GM19438 (cell line): ENCODE data around the gene PCIF1.
"Not testable (repeated sequence)": the region's sequence is repeated elsewhere in the genome, so short reads cannot be mapped to it uniquely, and the experiment has no call there.

Source experiments
- ATAC-seq: cut with Tn5 transposase; IDR thresholded peaks from one replicate; pipeline ENCODE4 v1.9.1; 2021; ENCODE audit warnings: low read depth; ENCODE audit not compliant: unreplicated experiment

The PCIF1 gene

DNA sequence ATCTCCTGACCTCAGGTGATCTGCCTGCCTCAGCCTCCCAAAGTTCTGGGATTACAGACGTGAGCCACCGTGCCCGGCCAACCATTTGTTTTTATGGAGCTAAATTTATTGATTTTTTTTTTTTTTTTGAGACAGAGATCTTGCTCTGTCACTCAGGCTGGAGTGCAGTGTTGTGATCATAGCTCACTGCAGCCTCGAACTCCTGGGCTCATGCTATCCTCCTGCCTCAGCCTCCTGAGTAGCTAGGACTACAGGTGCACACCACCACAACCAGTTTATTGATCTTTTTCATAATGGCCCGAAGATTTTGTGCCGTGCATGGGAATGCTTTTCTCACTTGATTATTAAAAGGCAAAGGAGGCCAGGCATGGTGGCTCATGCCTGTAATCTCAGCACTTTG is 54.3 kb downstream of the PCIF1 start:
- not testable (repeated sequence) for ATAC-seq

GRCh38 chr20:45991616-45992015 is 57.1 kb downstream of the PCIF1 start:
- no peak for ATAC-seq

- ATAC-seq: no peak
These were observed 58.9 kb downstream of the PCIF1 start for GRCh38 chr20:45993197-45993951.

- no peak for ATAC-seq
These were observed 60.4 kb downstream of the PCIF1 start for GRCh38 chr20:45994761-45995493.

DNA sequence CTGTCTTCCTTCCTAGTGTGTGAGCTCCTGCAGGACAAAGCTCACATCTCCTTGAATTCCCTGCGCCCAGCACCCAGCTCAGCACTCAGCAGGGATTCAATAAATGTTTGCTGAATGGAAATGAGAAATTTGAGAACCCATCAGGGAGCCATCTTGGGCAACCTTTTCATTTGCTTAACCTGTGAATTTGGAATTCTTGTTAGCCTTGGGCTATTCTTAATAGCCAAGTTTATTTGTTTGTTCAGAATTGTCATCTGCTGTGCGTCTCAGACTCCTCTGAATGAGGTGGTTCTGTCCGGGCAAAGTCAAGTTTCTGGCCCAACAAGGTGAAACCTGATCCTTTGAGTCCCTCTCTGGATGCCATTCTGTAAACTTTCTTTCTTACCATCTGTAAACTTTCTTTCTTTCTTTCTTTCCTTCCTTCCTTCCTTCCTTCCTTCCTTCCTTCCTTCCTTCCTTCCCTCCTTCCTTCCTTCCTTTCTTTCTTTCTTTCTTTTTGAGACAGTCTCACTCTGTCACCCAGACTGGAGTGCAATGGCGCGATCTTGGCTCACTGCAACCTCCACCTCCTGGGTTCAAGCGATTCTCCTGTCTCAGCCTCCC is 61.1 kb downstream of the PCIF1 start:
- ATAC-seq: not testable (repeated sequence)

GRCh38 chr20:45997187-45997586 is 62.7 kb downstream of the PCIF1 start:
- no peak for ATAC-seq
